ENCODE results near the gene RAB10.
"Not testable (repeated sequence)": the region's sequence is repeated elsewhere in the genome, so short reads cannot be mapped to it uniquely, and the experiment has no call there.

The RAB10 gene

DNA sequence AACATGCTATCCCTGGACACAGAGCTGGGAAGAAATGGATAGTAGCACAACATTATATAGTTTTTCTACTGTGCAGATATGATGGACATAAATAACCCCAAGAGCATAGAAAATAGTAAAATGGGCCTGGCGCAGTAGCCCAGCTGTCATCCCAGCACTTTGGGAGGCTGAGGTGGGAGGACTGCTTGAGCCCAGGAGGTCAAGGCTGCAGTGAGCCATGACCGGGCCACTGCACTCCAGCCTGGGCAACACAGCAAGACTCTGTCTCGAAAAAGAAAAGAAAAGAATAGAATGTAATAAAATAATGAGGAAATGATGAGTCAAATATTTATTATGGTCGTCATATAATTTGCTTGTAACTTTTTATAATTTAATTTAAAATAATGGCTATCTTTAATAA lies 131.5 kb downstream of the RAB10 start:
- no peak for DNase-seq

DNA sequence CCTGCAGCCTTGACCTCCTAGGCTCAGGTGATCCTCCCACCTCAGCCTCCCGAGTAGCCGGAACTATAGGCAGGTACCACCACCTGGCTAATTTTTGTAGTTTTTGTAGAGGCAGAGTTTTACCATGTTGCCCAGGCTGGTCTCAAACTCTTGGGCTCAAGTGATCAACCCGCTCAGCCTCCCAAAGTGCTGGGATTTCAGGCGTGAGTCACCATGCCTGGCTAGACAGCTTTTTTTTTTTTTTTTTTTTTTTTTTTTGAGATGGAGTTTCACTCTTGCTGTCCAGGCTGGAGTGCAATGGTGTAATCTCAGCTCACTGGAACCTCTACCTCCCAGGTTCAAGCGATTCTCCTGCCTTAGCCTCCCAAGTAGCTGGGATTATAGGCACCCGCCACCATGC lies 132.7 kb downstream of the RAB10 start:
- DNase-seq = not testable (repeated sequence)

DNA sequence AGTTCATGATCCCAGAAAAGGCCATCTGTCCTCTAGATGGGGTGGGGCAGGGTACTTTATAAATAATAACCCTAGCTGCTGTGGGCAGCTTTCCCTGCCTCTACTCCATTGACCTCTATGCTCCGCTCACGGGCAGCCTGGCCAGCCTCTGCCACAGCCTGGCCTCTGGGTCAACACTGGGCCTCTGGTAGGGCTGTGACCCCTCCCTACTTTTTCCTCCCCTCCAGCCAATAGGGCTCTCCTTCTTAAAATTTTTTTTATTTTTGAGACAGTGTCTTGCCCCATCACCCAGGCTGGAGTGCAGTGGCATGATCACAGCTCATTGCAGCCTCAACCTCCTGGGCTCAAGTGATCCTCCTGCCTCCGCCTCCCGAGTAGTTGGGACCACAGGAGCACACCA lies 134.9 kb downstream of the RAB10 start:
- DNase-seq = no peak

DNA sequence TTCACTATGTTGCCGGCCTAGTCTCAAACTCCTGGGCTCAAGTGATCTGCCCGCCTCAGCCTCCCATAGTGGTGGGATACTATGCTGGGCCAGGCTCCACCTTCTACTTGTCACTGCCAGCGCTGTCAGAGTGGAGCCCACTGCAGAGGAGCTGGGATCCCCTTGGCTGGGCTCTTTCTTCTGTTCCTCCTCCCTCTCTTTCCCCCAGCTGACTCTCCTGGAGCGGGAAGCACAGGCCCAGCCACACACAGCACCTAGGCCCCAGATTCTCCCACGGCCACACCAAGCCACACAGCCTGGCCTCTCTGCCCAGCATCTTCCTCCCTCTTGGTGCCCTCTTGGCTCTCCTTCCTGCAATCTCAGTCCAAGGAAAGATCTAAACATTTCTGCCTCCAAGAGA lies 135.3 kb downstream of the RAB10 start:
- DNase-seq = no peak

DNA sequence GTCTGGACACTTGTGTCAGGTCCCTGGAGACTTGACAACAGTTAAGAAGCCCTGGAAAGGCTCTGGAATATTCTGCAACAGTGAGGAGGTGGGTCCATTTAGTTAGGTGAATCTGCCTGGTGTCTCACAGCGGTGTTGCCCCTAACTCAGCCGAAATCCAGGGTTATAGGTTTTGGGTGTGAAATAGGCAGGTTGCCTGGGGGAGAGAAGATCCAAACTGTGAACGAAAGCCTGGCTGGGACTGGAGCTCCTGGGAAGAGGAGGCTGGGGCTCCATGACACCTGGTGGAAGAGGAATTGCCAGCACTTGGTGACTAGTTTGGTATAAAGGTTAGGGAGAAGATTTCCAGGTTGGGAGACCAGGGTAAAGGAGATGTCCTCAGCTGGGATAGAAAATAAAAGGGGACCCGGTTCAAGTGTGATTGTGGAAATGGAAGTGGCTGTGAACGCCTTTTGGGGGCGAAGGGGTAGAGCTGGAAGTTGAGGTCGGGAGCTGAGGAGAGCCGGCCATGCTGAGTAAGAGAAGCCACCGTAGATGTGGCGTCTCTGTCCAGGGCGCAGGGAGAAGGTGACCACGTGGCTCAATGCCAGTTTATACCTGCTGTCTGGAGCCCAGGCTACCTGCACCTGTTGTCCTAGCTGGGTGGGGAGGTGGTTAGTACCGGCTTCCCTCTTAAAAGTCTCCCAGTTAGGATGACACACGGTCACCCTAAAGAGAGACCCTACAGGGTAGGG lies 136.0 kb downstream of the RAB10 start:
- DNase-seq = no peak

DNA sequence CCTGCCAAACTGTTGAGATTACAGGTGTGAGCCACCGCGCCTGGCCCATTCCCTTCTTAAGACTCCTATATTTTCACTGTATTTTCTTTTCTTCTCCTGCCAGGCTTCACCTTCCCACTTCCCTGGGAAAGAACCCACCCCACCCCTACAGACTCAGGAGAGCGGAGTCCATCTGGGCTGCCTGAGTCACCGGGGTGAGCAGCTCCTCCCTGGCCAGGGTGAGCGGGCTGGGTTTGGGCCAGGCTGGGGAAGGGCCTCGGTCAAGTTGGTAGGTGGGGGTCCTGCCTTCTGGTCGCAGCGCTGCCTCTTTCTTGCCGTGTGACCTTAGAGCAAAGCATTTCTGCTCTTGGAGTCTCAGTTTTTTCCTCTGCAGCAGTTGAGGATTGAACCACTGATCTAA lies 136.9 kb downstream of the RAB10 start:
- DNase-seq = no peak

DNA sequence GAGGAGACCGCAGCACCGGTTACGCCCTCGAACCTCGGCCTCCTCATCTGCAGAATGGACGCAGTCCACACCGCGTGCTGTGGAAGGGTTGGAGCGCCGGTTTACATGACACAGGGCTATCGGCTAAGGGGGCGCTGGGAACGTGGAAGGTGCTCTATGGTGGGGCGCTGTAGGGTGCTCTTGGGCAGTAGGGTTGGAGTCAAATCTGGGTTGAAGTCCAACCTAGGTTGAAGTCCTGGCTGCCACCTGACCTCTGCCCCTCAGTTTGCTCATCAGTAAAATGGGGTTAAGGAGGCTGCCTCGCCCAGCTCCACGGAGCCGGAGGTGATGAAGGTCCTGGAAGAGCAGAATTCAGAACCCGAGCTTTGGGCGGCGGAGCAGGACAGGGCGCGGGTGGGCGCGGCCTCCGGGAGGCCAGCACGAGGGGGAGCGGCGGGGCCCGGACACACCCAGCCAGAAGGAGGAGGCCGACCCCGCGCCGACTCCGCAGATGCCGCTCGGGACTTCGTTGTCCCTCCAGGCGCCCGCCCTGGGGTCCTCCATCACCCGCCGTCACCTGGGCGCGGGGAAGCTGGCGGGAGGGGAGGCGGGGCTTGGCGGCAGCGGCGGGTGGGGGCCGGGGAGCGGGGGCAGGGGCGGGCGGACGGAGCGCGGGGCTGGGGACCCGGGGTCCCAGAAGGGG lies 138.4 kb downstream of the RAB10 start:
- no peak for DNase-seq

DNA sequence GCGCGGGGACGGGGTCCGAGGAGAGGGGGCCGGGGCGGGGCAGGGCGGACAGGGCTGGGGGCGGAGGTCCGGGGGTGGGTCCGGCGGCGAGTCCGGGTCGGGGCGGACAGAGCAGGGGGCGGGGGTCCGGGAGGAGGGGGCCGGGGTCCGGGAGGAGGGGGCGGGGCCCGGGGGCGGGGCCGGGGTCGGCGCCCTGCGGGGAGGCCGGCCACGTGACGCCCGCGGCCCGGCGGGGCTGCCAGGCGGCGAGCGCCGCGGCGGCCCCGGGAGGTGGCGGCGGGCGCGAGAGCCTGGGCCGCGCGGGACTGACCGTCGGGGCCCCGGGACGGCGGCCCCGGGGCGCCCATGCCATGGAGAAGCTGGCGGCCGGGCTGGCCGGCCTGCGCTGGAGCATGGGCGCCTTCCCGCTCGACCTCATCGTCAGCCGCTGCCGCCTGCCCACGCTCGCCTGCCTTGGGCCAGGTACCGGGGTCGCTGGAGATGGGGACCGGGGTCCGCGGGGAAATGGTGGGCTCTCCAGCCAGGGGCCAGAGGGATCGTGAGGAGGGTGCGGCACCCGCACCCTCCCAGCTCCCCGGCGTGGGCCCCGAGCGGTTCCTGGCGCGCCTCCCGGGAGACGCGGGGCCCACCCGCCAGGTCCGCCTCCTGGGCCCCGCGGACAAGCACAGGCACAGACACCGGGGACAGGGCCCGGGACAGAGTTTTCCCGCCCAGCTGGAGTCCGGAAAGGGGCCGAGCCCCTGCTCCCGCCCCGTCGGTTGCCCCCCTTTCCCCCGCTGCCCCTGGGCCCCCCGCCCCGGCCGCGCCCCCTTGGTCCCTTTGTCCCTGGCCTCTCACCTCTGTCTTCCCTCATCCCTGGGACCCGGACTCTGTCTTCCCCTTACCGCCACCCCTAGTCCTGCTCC lies 139.2 kb downstream of the RAB10 start, which contains the start of gene GAREM2:
Gene GAREM2, plus strand, starts transcription at position 218 of the 905 bp plus-strand sequence. Its CDS starts 133 bp downstream, at position 351.
- no peak for DNase-seq

DNA sequence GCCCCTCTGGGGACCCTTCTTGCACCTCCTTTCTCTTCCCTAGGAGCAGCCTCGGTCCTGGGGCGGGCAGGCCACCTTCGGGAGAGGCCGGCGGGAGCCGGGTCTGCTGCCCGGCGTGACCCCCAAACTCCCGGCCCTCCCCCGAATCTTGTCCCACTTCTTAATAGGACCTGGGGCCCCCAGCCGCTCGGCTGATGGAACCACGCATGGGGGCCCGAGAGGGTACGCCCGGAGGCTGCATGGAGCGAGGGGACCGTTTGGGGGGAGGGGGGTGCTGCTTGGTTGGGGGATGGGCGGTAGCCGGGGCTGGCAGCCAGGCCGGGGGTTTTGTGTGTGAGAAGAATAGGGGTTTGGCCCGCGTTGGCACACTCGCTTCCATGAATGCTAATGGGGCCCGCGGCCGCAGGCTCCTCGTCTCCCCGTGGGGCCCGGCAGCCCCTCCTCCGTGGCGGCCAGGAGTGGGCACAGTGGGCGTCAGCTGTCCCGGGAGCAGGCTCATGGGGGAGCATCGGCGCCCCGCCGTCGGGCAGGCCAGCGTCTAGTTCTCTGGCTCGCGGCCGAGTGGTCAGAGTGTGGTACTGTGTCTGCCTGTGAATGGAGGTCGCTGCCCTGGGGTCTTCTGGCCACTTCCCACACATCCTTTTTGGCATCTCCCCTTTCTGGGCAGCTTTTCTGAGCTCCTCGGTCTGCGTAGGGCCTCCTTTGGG lies 140.0 kb downstream of the RAB10 start:
- no peak for DNase-seq

DNA sequence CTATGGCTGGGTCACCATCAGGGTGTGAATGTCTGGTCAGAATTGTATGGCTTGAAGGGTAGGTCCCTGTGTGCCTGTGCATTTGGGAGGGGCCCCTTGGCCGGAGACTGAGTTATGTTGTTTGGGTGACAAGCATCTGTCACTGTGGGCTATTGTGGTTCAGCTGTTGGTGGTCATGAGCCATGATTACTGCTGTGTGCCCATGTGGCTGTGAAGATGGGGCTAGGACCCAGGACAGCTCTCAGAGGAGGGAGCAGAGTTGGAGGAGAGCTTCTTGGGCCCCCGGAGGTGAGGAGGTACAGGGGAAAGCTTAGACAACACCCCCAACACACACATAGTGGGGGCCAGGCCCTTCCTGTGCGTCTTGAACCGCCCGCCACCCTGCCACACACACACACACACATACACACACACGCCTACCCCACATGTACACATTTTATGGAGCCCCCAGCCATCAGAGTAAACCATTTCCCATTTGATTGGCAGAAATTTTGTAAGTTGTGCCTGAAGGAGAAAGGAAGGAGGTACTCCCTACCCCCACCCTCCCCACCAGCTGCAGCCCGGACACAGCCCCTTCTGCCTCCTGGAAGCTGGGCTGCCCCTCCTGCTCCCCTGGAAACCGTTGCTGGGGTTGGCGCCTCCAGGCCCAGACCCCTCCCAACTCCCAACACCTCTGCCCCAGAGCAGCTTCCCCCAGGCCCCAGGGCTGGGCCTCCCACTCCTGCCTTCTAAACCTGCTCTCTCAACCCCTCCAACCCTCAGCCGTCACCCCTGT lies 141.0 kb downstream of the RAB10 start:
- DNase-seq = no peak

DNA sequence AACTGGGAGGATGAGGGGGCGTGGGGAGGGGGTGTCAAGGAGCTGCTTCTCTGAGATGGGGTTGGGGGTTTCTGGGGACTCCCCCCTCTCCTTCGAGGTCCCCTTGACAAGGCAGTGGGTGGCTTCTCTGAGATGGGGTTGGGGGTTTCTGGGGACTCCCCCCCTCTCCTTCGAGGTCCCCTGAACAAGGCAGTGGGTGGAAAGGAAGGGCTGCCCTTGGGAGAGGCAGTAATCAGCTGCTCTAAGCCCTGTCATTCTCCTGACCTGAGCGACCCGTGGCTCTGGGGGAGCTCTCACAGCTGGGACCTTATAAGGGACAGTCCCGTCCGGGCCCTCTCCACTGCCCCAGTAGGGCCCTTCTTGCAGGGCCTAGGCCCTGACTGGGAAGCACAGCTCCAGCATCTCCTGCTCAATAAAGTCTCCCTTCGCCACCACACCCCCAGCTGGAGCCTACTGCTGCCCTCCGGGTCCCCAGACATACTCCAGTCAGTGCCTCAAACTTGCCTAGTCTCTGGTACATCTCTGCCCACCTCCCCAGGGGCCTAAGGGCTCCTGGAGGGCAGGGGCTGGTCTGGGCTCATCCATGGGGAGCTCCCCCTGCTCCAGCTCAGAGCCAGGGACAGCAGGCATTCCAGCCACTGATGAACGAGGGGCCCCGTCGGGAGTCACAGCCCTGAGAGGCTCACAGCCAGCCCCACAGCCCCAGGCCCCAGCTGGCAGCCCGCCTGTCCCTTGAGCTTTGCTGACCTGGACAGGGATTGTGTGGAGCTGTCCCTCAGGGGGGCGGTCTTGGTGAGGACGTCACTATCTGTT lies 141.8 kb downstream of the RAB10 start:
- no peak for DNase-seq

DNA sequence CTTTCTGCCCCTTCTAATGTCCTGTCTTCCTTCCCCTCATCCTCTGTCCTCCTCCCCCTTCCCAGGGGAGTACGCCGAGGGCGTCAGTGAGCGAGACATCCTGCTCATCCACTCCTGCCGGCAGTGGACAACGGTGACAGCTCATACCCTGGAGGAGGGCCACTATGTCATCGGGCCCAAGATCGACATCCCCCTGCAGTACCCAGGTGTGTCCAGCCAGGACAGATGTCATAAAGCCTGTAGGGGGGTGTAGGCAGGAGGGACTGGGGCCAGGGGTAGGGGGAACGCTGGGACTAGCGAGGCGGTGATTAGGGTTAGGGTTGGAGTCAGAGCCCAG lies 142.4 kb downstream of the RAB10 start:
- DNase-seq = no peak

DNA sequence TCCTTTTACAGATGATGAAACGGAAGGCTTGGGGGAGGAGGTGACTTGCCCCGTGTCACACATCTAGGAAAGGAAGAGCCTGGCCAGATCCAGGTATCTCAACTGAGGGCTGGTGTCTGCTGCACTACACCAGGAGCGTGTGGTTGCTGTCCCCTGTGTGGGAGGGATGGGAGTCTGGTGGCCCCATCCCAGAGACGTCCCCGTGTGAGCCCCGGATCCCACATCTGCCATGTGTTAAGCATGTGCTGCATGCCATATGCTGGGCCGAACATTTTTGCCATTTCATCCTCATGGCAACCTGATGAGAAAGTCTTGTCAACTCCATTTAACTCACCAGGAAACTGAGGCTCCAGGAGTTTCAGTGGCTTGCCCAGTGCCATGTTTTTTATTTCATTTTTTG lies 143.2 kb downstream of the RAB10 start:
- no peak for DNase-seq

DNA sequence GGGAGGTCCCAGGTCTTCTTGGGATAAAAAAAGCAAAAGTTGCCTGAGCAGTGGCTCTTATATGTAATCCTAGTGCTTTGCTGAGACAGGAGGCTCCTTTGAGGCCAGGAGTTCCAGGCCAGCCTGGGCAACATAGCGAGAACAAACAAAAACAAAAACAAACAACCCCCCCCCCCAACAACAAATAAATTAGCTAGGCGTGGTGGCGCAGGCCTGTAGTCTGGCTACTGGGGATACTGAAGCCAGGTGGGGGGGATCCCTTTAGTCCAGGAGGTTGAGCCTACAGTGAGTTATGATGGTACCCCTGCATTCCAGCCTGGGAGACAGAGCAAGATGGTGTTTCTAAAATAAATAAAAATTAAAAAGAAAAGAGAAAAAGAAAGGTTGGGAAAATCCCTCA lies 144.4 kb downstream of the RAB10 start:
- no peak for DNase-seq

DNA sequence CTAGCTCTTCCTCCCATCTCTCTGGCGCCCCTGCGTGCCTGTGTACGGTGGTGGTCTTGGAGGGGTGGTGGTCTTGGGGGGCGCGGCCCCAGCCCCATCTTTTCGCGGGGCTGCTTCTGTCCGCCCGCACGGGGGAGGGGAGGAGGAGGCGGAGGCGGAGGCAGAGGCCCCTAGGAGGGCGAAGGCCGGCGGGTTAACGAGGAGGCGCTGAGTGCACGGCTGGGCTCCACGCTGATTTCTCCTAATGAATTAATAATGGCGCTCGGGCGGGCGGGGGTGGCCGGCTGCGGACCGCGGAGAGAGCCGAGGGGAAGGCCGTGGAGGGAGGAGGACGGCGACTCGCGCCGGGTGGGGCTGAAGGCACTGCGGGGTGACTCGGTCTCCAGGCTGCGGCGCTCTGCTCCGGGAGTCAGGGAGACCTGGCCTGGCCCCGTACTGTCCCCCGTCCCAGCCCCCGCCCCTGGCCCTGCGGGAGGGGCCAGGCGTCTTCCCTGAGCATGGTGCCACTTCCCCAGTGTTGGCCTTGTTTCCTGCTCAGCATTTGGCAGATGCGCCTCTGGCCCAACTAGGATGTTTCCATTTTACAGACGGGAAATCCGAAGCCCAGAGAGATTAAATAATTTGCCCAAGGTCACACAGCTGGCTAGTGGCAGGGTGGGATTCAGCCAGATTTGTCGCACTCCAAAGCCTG lies 145.0 kb downstream of the RAB10 start:
- DNase-seq = peak; percentile 16

DNA sequence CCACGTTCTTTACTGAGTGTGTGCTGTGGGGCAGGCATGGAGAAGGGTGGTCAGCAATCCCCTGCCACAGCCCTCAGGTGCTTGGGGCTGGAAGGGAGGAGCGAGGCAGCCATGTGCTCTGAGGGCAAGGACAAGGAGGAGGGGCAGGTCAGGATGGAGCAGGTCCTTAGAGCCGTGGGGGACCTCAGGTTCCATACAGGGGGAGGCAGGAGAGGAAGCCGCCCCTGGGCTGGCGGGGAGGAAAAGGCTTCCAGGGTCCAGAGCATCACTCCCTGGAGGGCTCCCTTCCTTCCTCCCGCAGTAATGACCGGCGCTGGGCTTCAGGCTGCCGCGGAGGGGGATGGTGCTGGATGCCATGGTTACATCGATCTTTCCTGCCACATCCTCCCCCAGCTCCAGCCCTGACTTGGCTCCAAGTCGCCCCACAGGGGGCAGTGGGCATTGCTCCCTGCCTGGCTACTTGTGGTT lies 145.6 kb downstream of the RAB10 start:
- no peak for DNase-seq

DNA sequence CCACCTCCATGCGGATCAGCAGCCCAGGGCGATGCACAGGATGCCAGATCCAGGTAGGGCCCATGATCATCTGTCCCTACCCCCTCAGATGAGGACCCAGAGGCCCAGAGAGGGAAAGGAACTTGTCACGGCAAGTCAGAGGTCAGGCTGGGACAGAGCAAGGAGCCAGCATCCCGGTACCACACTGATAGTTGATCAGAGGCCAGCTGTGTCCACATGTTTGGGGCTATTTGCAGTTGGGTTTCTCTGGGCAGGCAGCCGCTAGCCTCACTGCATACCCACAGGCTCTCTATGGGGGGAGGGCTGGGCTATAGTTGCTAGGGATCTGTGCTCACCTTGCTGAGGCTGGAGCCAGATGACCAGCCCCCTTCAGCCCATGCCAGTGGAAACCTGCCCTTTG lies 148.6 kb downstream of the RAB10 start:
- DNase-seq = no peak

DNA sequence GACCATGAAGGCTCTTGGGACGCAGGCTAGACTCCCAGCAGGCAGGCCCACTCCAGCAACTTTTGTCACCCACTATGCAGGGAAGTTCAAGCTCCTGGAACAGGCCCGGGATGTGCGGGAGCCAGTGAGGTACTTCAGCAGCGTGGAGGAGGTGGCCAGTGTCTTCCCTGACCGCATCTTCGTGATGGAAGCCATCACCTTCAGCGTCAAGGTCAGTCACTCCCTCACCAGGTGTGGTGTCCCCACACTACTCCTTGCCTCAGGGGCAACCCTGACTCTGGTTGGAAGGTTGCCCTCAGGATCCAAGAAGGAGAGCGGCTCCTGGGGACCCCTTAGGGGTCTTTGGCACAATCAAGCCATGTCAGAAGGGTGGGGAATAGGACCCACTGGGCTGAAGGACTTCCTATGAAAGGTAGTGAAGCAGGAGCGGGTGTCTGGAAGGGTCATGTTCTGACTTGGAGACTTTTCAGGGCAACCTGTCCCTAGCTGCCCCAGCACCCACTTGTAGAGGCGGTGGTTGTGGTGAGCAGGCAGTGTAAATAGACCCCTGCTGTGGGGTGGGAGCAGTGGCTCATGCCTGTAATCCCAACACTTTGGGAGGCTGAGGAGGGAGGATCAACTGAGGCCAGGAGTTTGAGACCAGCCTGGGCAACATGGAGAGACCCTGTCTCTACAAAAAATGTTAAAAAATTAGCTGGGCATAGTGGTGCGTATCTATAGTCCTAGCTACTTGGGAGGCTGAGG lies 149.2 kb downstream of the RAB10 start:
- no peak for DNase-seq

DNA sequence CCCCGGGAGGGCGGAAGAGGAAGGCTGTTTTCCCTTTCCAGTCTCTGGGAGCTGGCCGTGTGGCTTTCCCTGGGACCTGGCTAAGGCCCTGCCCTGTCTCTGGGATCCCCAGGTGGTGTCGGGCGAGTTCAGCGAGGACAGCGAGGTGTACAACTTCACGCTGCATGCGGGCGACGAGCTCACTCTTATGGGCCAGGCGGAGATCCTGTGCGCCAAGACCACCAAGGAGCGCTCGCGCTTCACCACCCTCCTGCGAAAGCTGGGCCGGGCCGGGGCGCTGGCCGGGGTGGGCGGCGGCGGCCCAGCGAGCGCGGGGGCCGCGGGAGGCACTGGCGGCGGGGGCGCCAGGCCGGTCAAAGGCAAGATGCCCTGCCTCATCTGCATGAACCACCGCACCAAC lies 150.2 kb downstream of the RAB10 start:
- DNase-seq = no peak

Data from CD4-positive, alpha-beta T cell treated with Interleukin-10 for 1 hour (primary cell).